RPMI8226 (cell line): ENCODE data around the gene PGS1.

ENCODE experiments used
- DNase-seq: peaks from one replicate; pipeline ENCODE4 v3.0.0-alpha.2; 2015

Gene PGS1

GRCh38 chr17:78365561-78366108 lies 12.8 kb upstream of the PGS1 start:
- DNase-seq, result no peak

GRCh38 chr17:78366109-78366848 lies 12.2 kb upstream of the PGS1 start:
- no peak for DNase-seq

DNA sequence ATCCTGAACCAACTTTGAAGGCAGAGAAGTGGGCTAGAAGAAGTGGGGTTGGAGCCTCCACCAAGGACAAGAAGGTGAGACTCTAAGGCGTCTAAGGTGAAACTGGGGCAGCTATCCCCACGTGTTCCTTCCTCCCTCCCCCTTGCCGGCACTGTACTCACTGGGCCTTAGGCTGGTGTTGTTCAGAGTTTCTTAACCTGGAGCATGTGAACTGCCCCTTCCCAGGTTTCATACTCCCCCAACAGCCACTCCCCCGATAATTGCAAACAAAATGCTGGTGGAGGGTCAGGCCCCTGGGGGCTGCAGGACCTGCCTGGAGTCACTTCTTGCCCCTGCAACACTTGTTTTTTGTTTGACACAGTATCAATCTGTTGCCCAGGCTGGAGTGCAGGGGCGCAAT lies 11.3 kb upstream of the PGS1 start:
- no peak for DNase-seq

DNA sequence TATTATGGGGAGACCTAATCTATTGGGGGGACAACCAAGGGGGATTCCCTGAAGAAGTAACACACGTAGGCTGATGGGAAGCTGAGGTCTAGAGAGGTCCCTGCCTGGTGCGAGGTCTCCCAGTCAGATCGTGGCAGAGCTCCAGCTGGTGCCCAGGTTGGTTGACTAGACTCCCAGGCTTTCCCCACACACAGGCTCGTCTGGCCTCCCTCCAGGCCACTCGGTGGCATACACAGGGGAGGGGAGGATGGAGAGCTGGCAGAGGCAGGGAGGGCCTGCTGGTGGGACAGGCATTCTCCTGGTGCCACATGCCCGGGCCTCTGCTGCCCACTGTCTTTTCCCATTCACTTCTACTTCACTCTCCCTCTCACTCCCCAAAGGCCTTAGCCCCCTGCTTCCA lies 10.1 kb upstream of the PGS1 start:
- DNase-seq, result no peak

GRCh38 chr17:78368854-78369495 lies 9.5 kb upstream of the PGS1 start:
- DNase-seq, result no peak

GRCh38 chr17:78369791-78370381 lies 8.6 kb upstream of the PGS1 start:
- no peak for DNase-seq

- no peak for DNase-seq
Observed at GRCh38 chr17:78371056-78371455, 7.4 kb upstream of the PGS1 start.

- no peak for DNase-seq
Observed at GRCh38 chr17:78372841-78373240, 5.6 kb upstream of the PGS1 start.

GRCh38 chr17:78374189-78374588 lies 4.3 kb upstream of the PGS1 start:
- no peak for DNase-seq

DNA sequence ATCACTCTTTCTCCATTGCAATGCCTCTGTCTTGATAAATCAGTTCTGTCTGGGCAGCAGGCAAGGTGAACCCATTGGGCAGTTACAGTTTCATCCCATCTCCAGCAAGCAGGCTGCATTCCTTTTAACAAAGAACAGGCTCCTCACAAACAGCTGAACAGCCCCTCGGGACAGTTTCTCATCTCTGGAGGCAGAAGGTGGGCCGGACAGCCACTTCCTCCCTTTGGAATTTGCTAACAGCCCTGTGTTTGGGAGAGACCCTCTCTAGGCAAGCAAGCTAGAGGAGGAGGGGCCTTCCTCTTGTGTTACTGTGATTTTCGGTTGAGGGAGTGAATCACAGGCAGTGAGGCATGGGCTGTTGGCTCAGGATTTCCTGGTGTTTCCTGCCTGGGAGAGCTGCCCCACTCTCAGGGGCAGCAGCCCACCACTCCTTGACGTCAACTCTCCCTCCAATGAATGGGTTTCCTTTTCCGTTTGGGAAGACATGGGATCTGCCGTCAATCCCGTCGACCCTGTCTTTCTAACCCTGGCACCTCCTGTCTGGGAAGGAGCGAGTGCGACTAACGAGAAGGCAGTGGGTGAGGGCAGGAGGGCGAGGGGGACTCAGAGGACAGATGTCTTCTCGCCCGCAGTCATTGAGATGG lies 3.7 kb upstream of the PGS1 start:
- no peak for DNase-seq

DNA sequence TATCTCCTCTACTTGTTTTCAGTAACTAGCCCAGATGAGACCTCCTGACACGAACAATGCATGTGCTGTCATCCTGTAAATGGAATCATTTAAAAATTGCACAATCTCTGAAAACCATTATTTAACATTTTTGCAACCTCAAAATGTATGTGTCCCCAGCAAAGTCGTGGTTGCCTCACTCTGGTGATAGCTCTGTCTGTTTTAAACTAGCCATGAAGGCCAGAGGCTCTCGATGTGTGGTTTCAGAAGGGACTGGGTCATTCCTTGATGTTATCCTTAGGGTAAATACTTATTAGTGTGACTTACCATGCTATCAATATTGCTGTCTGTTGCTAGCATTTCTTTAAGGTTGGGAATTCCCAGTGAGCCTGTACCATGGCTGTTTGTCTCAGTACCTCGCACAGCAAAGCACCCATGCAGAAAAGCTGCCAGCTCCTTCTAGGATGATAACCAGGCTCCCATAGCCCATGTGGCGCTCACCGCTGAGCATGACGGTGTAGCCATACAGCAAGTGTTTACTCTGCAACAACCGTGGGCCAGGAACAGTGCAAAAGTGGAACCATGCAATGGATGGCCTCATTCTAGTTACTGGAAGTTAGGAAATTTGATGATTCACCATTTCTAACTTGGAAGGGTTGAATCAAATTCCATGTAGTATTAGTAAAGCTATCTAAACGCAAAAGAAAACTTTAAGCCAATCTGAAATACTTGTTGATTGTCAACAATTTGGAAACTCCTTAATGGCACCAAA lies 2.9 kb upstream of the PGS1 start:
- no peak for DNase-seq

- no peak for DNase-seq
Observed at GRCh38 chr17:78376161-78376560, 2.3 kb upstream of the PGS1 start.

DNA sequence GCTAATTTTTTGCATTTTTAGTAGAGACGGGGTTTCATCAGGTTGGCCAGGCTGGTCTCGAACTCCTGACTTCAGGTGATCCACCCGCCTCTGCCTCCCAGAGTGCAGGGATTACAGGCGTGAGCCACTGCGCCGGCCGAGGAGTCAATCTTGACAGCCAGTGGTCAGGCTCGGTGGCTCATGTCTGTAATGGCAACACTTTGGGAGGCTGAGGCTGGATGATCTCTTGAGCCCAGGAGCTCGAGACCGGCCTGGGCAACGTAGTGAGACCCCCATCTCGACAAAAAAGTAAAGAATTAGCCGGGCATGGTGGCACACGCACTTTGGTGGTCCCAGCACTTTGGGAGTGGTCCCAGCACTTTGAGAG lies 608 bp upstream of the PGS1 start:
- DNase-seq, result no peak

DNA sequence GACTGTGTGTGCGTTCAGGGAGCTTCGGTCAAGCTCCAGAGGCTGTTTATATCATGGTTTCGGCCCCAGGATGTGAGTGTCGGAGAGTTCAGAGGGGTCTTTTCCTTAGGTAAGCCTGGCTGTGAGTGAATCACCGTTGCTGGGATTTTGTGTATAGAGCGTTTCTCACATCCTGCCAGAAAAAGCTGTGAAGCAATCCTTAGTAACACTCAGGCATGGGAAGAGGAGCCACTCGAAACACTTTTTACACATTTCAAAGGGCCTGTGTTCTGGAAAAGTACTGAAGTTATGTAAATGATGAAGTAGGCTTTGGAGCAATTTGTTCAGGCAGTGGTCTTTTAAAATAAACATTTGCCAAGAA lies 662 bp downstream of the PGS1 start:
- no peak for DNase-seq

- no peak for DNase-seq
Observed at GRCh38 chr17:78380370-78380769, 1.9 kb downstream of the PGS1 start.

- DNase-seq, result no peak
Observed at GRCh38 chr17:78381601-78382232, 3.3 kb downstream of the PGS1 start.

DNA sequence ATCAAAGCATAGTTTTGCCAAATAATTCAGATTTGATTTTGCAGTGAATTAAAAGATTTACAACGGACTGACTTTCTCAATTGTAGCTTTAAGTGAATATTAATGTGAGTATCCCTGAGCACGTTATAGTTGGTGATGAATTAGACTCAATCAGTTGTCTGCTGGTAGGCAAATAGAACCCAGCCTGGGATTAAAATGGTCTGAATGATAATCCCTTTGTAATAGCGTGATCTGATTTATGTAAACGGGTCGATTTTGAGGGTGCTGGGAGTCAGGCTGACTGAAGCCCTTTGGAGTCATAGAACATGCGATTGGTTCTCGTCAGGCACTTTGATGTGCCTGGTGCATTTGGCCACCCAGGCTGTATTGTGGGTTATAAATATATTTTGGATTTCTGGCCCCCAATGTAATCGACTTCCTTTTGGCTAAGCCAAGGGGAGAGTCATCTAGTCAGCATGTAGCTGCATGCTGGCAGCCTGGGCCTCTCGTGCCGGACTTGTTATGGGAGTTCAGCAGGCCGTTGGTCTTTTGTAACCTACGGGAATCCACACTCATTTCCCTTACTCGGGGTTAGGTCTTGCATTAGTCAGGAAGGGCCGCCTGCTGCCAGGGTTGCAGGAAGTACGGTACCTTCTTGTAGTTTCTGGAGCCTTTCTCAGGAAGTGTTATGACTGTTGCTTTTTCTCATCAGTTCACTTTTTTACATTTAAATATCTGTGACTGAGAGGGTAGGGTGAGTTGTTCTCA lies 5.4 kb downstream of the PGS1 start:
- no peak for DNase-seq

DNA sequence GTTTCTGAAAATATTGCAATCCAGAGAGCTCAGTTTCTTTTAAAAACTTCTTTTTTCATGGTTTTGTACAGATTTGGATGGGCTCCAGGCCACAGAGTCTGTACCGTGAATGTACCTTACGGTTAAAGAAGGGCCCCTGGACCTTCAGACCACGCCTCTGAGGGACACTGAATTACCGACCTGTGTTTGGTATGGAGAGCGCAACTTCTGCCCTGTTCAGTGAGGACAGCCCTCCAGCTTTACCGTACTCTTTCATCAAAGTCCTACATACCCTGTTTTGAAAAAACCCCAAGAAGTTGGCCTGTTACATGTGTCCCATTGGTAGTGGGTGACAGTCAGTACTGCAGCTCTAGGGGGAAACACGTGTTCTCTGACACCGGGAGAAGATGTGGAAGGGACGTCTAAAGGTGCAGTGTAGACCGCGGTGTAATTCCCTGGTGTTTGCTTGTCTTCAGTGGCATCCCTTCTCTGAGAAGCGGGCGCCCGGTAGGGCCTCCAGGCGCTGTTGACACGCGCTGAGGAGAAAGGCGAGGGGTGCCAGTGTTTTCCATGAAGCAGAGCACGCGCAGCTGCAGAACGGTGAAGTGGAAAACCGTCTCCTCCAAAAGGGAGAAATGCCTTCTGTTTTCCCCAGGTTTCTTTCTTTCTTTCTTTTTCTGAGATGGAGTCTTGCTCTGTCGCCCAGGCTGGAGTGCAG lies 6.2 kb downstream of the PGS1 start:
- no peak for DNase-seq

DNA sequence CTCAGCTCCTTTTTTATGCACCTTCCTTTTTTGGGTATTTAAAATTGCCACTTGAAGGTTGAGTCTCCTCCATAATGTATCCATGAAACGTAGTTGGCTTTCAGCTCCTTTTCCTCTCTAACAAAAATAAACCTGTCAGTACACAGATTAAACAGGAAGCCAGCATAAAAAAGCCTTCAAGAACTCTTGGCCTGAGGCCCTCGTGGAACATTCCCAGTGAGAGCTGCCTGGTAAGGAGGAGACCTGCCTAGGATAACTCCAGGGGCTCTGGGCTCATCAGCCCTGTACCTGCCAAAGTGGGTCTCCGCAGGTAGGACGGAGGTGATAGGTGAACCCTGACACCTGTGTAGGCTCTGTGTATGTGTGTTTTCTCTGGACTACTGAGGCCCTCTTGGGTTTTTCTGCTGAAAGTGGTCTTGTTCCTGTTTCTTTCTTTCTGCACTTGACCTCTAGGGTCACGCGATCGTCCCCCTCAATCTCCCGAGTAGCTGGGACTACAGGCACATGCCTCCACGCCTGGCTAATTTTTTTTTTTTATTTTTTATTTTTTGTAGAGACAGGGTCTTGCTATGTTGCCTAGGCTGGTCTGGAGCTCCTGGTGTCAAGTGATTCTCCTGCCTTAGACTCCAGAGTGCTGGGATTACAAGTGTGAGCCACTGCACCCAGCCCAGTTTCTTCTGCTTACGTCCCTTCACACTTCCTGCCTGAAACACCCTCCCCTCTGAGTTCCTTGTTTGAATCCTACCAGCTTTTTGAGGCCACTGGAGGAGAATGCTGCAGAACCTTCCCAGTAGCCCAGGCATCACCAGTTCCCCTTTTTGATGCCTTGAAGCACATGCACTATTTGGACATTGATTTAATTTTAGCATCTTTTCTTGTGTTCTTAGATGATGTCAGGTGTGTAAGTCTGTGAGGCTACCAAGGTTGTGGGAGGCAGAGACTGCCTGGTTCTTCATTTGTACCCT lies 9.8 kb downstream of the PGS1 start:
- DNase-seq, result peak; percentile 39
